H1 (cell line): ENCODE measurements around the gene CDRT4. TPM values are rescaled to one million over a fixed set of nuclear protein-coding genes. Genes with fewer than 3 reads are reported as not detected.

Experiments used
- CTCF ChIA-PET: fragments of 300-600 bp; sonication (Branson Sonifier 250); formaldehyde crosslinking; loops from one replicate; lab custom pipeline; 2021; ENCODE audit not compliant: partially characterized antibody; lab: Charles Lee
- POLR2A ChIA-PET: fragments of 300-600 bp; sonication (Branson Sonifier 250); formaldehyde crosslinking; loops from one replicate; lab custom pipeline; 2021; ENCODE audit warnings: inconsistent platforms; ENCODE audit not compliant: partially characterized antibody; lab: Charles Lee
- DNase-seq, 2 experiments: peaks; one replicate each; pipeline versions ENCODE4 v3.0.0 to v3.0.0-alpha.2; 2010 to 2022; ENCODE audit warnings: low spot score in 2 of 2, low read depth in 1 of 2, mixed read lengths in 1 of 2
- FAIRE-seq: peaks from 2 replicates; lab custom pipeline; 2011; peaks lifted over from hg19 to GRCh38; lab: Jason Lieb, UNC
- H2AFZ ChIP-seq: 2 replicates; pipeline ENCODE4 v1.8.1; 2012; ENCODE audit warnings: low read length, inconsistent platforms
- H2AK5ac ChIP-seq: 2 replicates; pipeline ENCODE4 v1.6.1; 2013; ENCODE audit warnings: low read depth, low read length
- H2BK120ac ChIP-seq: replicated peaks from 2 replicates; pipeline ENCODE3; 2013; ENCODE audit warnings: low read depth, low read length, inconsistent platforms
- H2BK12ac ChIP-seq: 2 replicates; pipeline ENCODE4 v1.6.1; 2013; ENCODE audit warnings: low read depth, low read length
- H2BK15ac ChIP-seq: 2 replicates; pipeline ENCODE4 v1.6.1; 2013; ENCODE audit warnings: low read length
- H2BK20ac ChIP-seq: 2 replicates; pipeline ENCODE4 v1.6.1; 2013; ENCODE audit warnings: low read length
- H2BK5ac ChIP-seq: 2 replicates; pipeline ENCODE4 v1.6.1; 2013; ENCODE audit warnings: low read depth, low read length
- H3K14ac ChIP-seq: 2 replicates; pipeline ENCODE4 v1.6.1; 2013; ENCODE audit warnings: inconsistent platforms; ENCODE audit not compliant: insufficient read length
- H3K18ac ChIP-seq: 2 replicates; pipeline ENCODE4 v1.6.1; 2013; ENCODE audit warnings: low read length; ENCODE audit errors: extremely low read depth
- H3K23ac ChIP-seq: 2 replicates; pipeline ENCODE4 v1.6.1; 2013; ENCODE audit warnings: inconsistent platforms; ENCODE audit not compliant: insufficient read length
- H3K23me2 ChIP-seq: 2 replicates; pipeline ENCODE4 v1.6.1; 2013; ENCODE audit warnings: low read depth, low read length
- H3K27ac ChIP-seq: 2 replicates; pipeline ENCODE4 v1.6.1; 2011; ENCODE audit warnings: low read depth, low read length, inconsistent platforms
- H3K27me3 ChIP-seq, 4 experiments: replicated peaks in 1 of 4; 1 replicate in 1 of 4; 2 replicates in 3 of 4; pipeline versions ENCODE4 v1.6.1 to v1.8.1; 2011 to 2013; ENCODE audit warnings: low read length in 3 of 4, mild to moderate bottlenecking in 3 of 4, inconsistent platforms in 2 of 4, mixed read lengths in 2 of 4, moderate library complexity in 1 of 4; ENCODE audit not compliant: control insufficient read depth in 3 of 4, insufficient read depth in 3 of 4; ENCODE audit errors: extremely low read depth in 1 of 4
- H3K36me3 ChIP-seq, 4 experiments: 2 replicates each; pipeline versions ENCODE4 v1.6.1 to v1.8.1; 2011 to 2013; ENCODE audit warnings: mild to moderate bottlenecking in 4 of 4, low read length in 3 of 4, moderate library complexity in 2 of 4, control low read depth in 1 of 4, inconsistent platforms in 1 of 4; ENCODE audit not compliant: insufficient read depth in 4 of 4, control insufficient read depth in 2 of 4
- H3K4ac ChIP-seq: replicated peaks from 2 replicates; pipeline ENCODE3; 2013; ENCODE audit warnings: low read length, low read depth, mixed read lengths, inconsistent platforms; ENCODE audit not compliant: insufficient read length
- H3K4me1 ChIP-seq, 4 experiments: replicated peaks in 1 of 4; 1 replicate in 1 of 4; 2 replicates in 3 of 4; pipeline versions ENCODE4 v1.6.1 to v1.8.1; 2011 to 2013; ENCODE audit warnings: low read length in 3 of 4, inconsistent platforms in 2 of 4, mixed read lengths in 1 of 4; ENCODE audit not compliant: insufficient read depth in 4 of 4, control insufficient read depth in 3 of 4
- H3K4me2 ChIP-seq, 2 experiments: 2 replicates each; pipeline versions ENCODE4 v1.6.1 to v1.8.1; 2011 to 2013; ENCODE audit warnings: low read depth in 2 of 2, low read length in 2 of 2, control low read depth in 1 of 2, inconsistent platforms in 1 of 2, mild to moderate bottlenecking in 1 of 2; ENCODE audit not compliant: insufficient read depth in 1 of 2
- H3K4me3 ChIP-seq, 4 experiments: fragments of 200-600, 300-600 bp in 1 of 4; sonication (generic), shearing (Covaris generic), sonication (Bioruptor Twin) in 1 of 4; 2 replicates each; pipeline versions ENCODE4 v1.5.1 to v1.8.1; 2011 to 2016; ENCODE audit warnings: low read length in 4 of 4, low read depth in 3 of 4, control low read depth in 2 of 4, inconsistent platforms in 2 of 4, mild to moderate bottlenecking in 2 of 4, mixed read lengths in 1 of 4, moderate library complexity in 1 of 4; ENCODE audit not compliant: insufficient read depth in 2 of 4; ENCODE audit errors: extremely low read depth in 1 of 4
- H3K56ac ChIP-seq: replicated peaks from 2 replicates; pipeline ENCODE3; 2013; ENCODE audit warnings: low read depth, mild to moderate bottlenecking, mixed read lengths, low read length, inconsistent platforms; ENCODE audit not compliant: insufficient read length
- H3K79me1 ChIP-seq: 2 replicates; pipeline ENCODE4 v1.6.1; 2013; ENCODE audit warnings: low read depth, low read length, control low read depth
- H3K79me2 ChIP-seq, 2 experiments: 2 replicates each; pipeline versions ENCODE4 v1.6.1 to v1.8.1; 2012 to 2013; ENCODE audit warnings: low read length in 2 of 2, mild to moderate bottlenecking in 2 of 2, inconsistent platforms in 1 of 2; ENCODE audit not compliant: insufficient read depth in 2 of 2, control insufficient read depth in 1 of 2
- H3K9ac ChIP-seq, 4 experiments: replicated peaks in 1 of 4; 1 replicate in 1 of 4; 2 replicates in 3 of 4; pipeline versions ENCODE4 v1.6.1 to v1.8.1; 2011 to 2013; ENCODE audit warnings: low read depth in 3 of 4, low read length in 3 of 4, control low read depth in 2 of 4, mild to moderate bottlenecking in 2 of 4, moderate library complexity in 2 of 4, inconsistent platforms in 1 of 4; ENCODE audit errors: extremely low read depth in 1 of 4
- H3K9me3 ChIP-seq, 2 experiments: 2 replicates each; pipeline versions ENCODE4 v1.6.1 to v1.8.1; 2012 to 2013; ENCODE audit warnings: mild to moderate bottlenecking in 2 of 2, moderate library complexity in 2 of 2, control low read depth in 1 of 2, inconsistent platforms in 1 of 2, low read depth in 1 of 2, low read length in 1 of 2, mixed read lengths in 1 of 2; ENCODE audit not compliant: insufficient read depth in 2 of 2
- H4K20me1 ChIP-seq, 2 experiments: replicated peaks in 1 of 2; 2 replicates each; pipeline versions ENCODE3 to v1.8.1; 2011 to 2013; ENCODE audit warnings: inconsistent platforms in 2 of 2, low read length in 2 of 2, mild to moderate bottlenecking in 1 of 2; ENCODE audit not compliant: insufficient read depth in 2 of 2, control insufficient read depth in 1 of 2
- H4K5ac ChIP-seq: 2 replicates; pipeline ENCODE4 v1.6.1; 2013; ENCODE audit warnings: low read length, low read depth, mixed read lengths, inconsistent platforms; ENCODE audit not compliant: insufficient read length
- H4K8ac ChIP-seq: 2 replicates; pipeline ENCODE4 v1.8.0; 2013; ENCODE audit warnings: mild to moderate bottlenecking, moderate library complexity, low read length, inconsistent platforms; ENCODE audit not compliant: insufficient read depth; ENCODE audit errors: extremely low read depth
- H4K91ac ChIP-seq: replicated peaks from 2 replicates; pipeline ENCODE3; 2013; ENCODE audit warnings: low read length, mixed read lengths, inconsistent platforms; ENCODE audit not compliant: insufficient read length
- EP300 ChIP-seq, 2 experiments: IDR thresholded peaks; 1 replicate in 1 of 2; 2 replicates in 1 of 2; pipeline ENCODE4 v1.6.1; 2011 to 2012; ENCODE audit warnings: low read depth in 2 of 2, low read length in 2 of 2, mild to moderate bottlenecking in 2 of 2, borderline replicate concordance in 1 of 2, inconsistent platforms in 1 of 2, moderate library complexity in 1 of 2
- GABPA ChIP-seq: IDR thresholded peaks from 2 replicates; pipeline ENCODE4 v1.6.1; 2011; ENCODE audit warnings: mild to moderate bottlenecking, low read length, moderate library complexity, borderline replicate concordance; ENCODE audit not compliant: insufficient read depth
- SIRT6 ChIP-seq: IDR thresholded peaks from one replicate; pipeline ENCODE4 v1.7.1; 2012; ENCODE audit warnings: low read length, inconsistent platforms
- YY1 ChIP-seq: IDR thresholded peaks from 2 replicates; pipeline ENCODE4 v1.6.1; 2011; ENCODE audit warnings: low read depth, mild to moderate bottlenecking, low read length
- WGBS, 2 experiments: shearing (Covaris generic) in 1 of 2; methylation state at CpG; one replicate each; pipeline versions ENCODE4 v1.1.6 to v1.1.7; 2013 to 2015; ENCODE audit warnings: low lambda C conversion rate in 2 of 2, mixed read lengths in 2 of 2, inconsistent platforms in 1 of 2, low coverage in 1 of 2, missing lambda C conversion rate in 1 of 2; ENCODE audit not compliant: insufficient replicate concordance in 2 of 2, insufficient coverage in 1 of 2, insufficient read length in 1 of 2; ENCODE audit errors: extremely low coverage in 1 of 2, missing lambda C conversion rate in 1 of 2; 5-methylcytosine and 5-hydroxymethylcytosine counted together
- polyA plus RNA-seq, 7 experiments: library from polyadenylated mRNA; depleted of rRNA in 3 of 7; stranded (reverse) in 5 of 7; unstranded in 2 of 7; fragments of >200 nt in 5 of 7; fragments of 200-250 nt in 2 of 7; gene quantifications; 1 replicate in 5 of 7; 2 replicates in 1 of 7; 4 replicates in 1 of 7; pipeline versions ENCODE4 v1.2.1 to v1.2.3, GENCODE V29; 2011 to 2013; ENCODE audit warnings: missing spikeins in 2 of 7, mixed read lengths in 2 of 7
- total RNA-seq: library from RNA; stranded (reverse); fragmentation: NEBNext Ultra II Directional; extraction: Animal tissue kit (Norgen Biotek cat#: 25700); gene quantifications from 2 replicates; pipeline ENCODE4 v1.2.1, GENCODE V29; 2021

The CDRT4 gene
- total and polyA plus RNA-seq, 2 of the 8 experiments (the other 6 are each of a cell fraction or from before 2014, with no cell fraction given), result 2.6 to 5.6 TPM

- no peak overlapping the region for H2BK20ac ChIP-seq
- no peak overlapping the region for H2BK120ac ChIP-seq
- no peak overlapping the region for H3K56ac ChIP-seq
- no peak overlapping the region for H3K18ac ChIP-seq
- no peak overlapping the region for H3K4me3 ChIP-seq
- no peak overlapping the region for H4K91ac ChIP-seq
- H2BK12ac ChIP-seq, result no peak overlapping the region
- no peak overlapping the region for H2BK5ac ChIP-seq
- no peak overlapping the region for H3K4me2 ChIP-seq
- ChIA-PET CTCF (interaction anchor here (0.7 kb wide), 1 partner anchor 156 kb away, joined by 3 read pairs; no protein-coding TSS in a partner anchor), POLR2A (no interaction called here)
- no peak overlapping the region for H2AFZ ChIP-seq
- no peak overlapping the region for H2AK5ac ChIP-seq
- H3K9ac ChIP-seq, result no peak overlapping the region
- H3K79me1 ChIP-seq, result no peaks in the 10 kb centered on the region
- no peak overlapping the region for H3K14ac ChIP-seq
- no peaks in the 10 kb centered on the region for H3K27me3 ChIP-seq
- TF ChIP-seq EP300 (IDR thresholded peaks at IDR 0.05; ENCODE audit: borderline replicate concordance in 1 of 2, low read depth in 2 of 2, low read length in 2 of 2) (no peak), YY1 (no peak), GABPA (no peak), SIRT6 (no peak)
- no peaks in the 10 kb centered on the region for H3K36me3 ChIP-seq
- no peak for FAIRE-seq
- no peaks in the 10 kb centered on the region for H3K4me1 ChIP-seq
- H4K8ac ChIP-seq, result no peak overlapping the region
- H3K23me2 ChIP-seq, result no peaks in the 10 kb centered on the region
- 86% methylated on average over 6 of the region's 6 CpGs; no CpG with 5 or more reads in 1 of the 2 experiments for WGBS, 2 experiments
- no peaks in the 10 kb centered on the region for H4K20me1 ChIP-seq
- DNase-seq, result no peak
- no peaks in the 10 kb centered on the region for H3K79me2 ChIP-seq
- no peak overlapping the region for H4K5ac ChIP-seq
- H3K9me3 ChIP-seq, result no peaks in the 10 kb centered on the region
- no peak overlapping the region for H2BK15ac ChIP-seq
- H3K4ac ChIP-seq, result no peak overlapping the region
- no peak overlapping the region for H3K23ac ChIP-seq
- H3K27ac ChIP-seq, result no peak overlapping the region
Measured at GRCh38 chr17:15405058-15405415, 62.4 kb downstream of the CDRT4 start.
